CD14-positive monocyte (primary cell): Measurements from ENCODE around the gene GLB1L3. TPM values are rescaled to one million over a fixed set of nuclear protein-coding genes. Genes with fewer than 3 reads are reported as not detected.

ENCODE experiments used
- DNase-seq, 3 donors: peaks; one replicate each; pipeline ENCODE4 v3.0.0-alpha.2; 2011 to 2022
- H2AFZ ChIP-seq: 2 replicates; pipeline ENCODE4 v1.6.0; 2012; ENCODE audit warnings: mild to moderate bottlenecking, low read depth, low read length, inconsistent platforms; ENCODE audit not compliant: insufficient read depth, poor library complexity, severe bottlenecking
- H3K27ac ChIP-seq, 2 donors: 1 replicate in 1 of 2; 2 replicates in 1 of 2; pipeline ENCODE4 v1.5.1; 2012 to 2013; ENCODE audit warnings: low read length in 2 of 2, control low read depth in 1 of 2, inconsistent platforms in 1 of 2, low read depth in 1 of 2, mild to moderate bottlenecking in 1 of 2
- H3K27me3 ChIP-seq, 2 donors: one replicate each; pipeline versions ENCODE4 v1.6.0 to v1.6.1; 2011 to 2013; ENCODE audit warnings: low read length in 2 of 2; ENCODE audit not compliant: control insufficient read depth in 2 of 2, insufficient read depth in 2 of 2
- H3K36me3 ChIP-seq, 2 donors: replicated peaks in 1 of 2; 1 replicate in 1 of 2; 2 replicates in 1 of 2; pipeline versions ENCODE4 v1.5.1 to v1.6.1; 2012 to 2013; ENCODE audit warnings: low read length in 2 of 2, control low read depth in 1 of 2, inconsistent platforms in 1 of 2, mild to moderate bottlenecking in 1 of 2; ENCODE audit not compliant: insufficient read depth in 2 of 2, control insufficient read depth in 1 of 2
- H3K4me1 ChIP-seq, 2 donors: 1 replicate in 1 of 2; 2 replicates in 1 of 2; pipeline versions ENCODE4 v1.5.1 to v1.6.1; 2012 to 2013; ENCODE audit warnings: low read length in 2 of 2, control low read depth in 1 of 2, inconsistent platforms in 1 of 2, mild to moderate bottlenecking in 1 of 2, moderate library complexity in 1 of 2; ENCODE audit not compliant: insufficient read depth in 2 of 2, control insufficient read depth in 1 of 2
- H3K4me2 ChIP-seq: replicated peaks from 2 replicates; pipeline ENCODE3; 2012; ENCODE audit warnings: low read length, moderate library complexity, mild to moderate bottlenecking; ENCODE audit not compliant: poor library complexity, severe bottlenecking; ENCODE audit errors: extremely low read depth
- H3K4me3 ChIP-seq, 3 experiments: fragments of 200-600 bp in 1 of 3; sonication (generic) in 1 of 3; replicated peaks in 1 of 3; 1 replicate in 2 of 3; 2 replicates in 1 of 3; pipeline ENCODE4 v1.5.1; 2011 to 2013; ENCODE audit warnings: low read length in 3 of 3, mild to moderate bottlenecking in 3 of 3, control low read depth in 2 of 3, low read depth in 2 of 3, inconsistent platforms in 1 of 3, moderate library complexity in 1 of 3
- H3K79me2 ChIP-seq: 2 replicates; pipeline ENCODE4 v1.6.0; 2012; ENCODE audit warnings: mild to moderate bottlenecking, control low read depth, inconsistent platforms, low read length, moderate library complexity; ENCODE audit not compliant: insufficient read depth
- H3K9ac ChIP-seq: 2 replicates; pipeline ENCODE4 v1.6.0; 2017; ENCODE audit warnings: low read length, mild to moderate bottlenecking; ENCODE audit not compliant: insufficient read depth, poor library complexity, severe bottlenecking
- H3K9me3 ChIP-seq, 2 donors: replicated peaks in 1 of 2; 1 replicate in 1 of 2; 2 replicates in 1 of 2; pipeline versions ENCODE4 v1.5.1 to v1.6.1; 2012 to 2013; ENCODE audit warnings: low read length in 2 of 2, control low read depth in 1 of 2; ENCODE audit not compliant: control insufficient read depth in 1 of 2, insufficient read depth in 1 of 2
- H4K20me1 ChIP-seq: 2 replicates; pipeline ENCODE4 v1.6.0; 2012; ENCODE audit warnings: mild to moderate bottlenecking, low read length, control low read depth, moderate library complexity; ENCODE audit not compliant: insufficient read depth
- H3K27ac Mint-ChIP-seq, 7 donors: one replicate each; pipeline ENCODE4 v1.8.0; 2020; ENCODE audit warnings: mild to moderate bottlenecking in 7 of 7, mixed read lengths in 7 of 7, moderate library complexity in 6 of 7, inconsistent platforms in 2 of 7
- H3K27me3 Mint-ChIP-seq, 3 donors: one replicate each; pipeline ENCODE4 v1.8.0; 2021 to 2022; ENCODE audit warnings: low read depth in 3 of 3, mild to moderate bottlenecking in 3 of 3, mixed read lengths in 3 of 3, moderate library complexity in 3 of 3, inconsistent platforms in 1 of 3
- H3K36me3 Mint-ChIP-seq, 2 donors: one replicate each; pipeline ENCODE4 v1.8.0; 2020; ENCODE audit warnings: mixed read lengths in 2 of 2, inconsistent platforms in 1 of 2, mild to moderate bottlenecking in 1 of 2
- H3K4me1 Mint-ChIP-seq: one replicate; pipeline ENCODE4 v1.8.0; 2020; ENCODE audit warnings: mild to moderate bottlenecking, mixed read lengths
- H3K4me3 Mint-ChIP-seq, 2 donors: one replicate each; pipeline ENCODE4 v1.8.0; 2020; ENCODE audit warnings: mild to moderate bottlenecking in 2 of 2, mixed read lengths in 2 of 2, moderate library complexity in 1 of 2
- H3K9me3 Mint-ChIP-seq, 7 donors: one replicate each; pipeline ENCODE4 v1.8.0; 2020 to 2022; ENCODE audit warnings: mixed read lengths in 7 of 7, mild to moderate bottlenecking in 6 of 7, moderate library complexity in 6 of 7, inconsistent platforms in 2 of 7
- WGBS: methylation state at CpG from one replicate; pipeline ENCODE4 v1.1.5; 2013; ENCODE audit warnings: missing lambda C conversion rate; ENCODE audit not compliant: insufficient coverage; 5-methylcytosine and 5-hydroxymethylcytosine counted together
- intact Hi-C, 2 donors: fragments of 100-400 bp; cut with micrococcal nuclease; formaldehyde crosslinking; loops; one replicate each; pipeline versions ENCODE4 v1.15.0 to v1.15.1; 2023
- polyA plus RNA-seq, 3 donors: library from polyadenylated mRNA; depleted of rRNA in 1 of 3; unstranded in 2 of 3; stranded (reverse) in 1 of 3; fragments of 300-500 nt in 2 of 3; fragments of >200 nt in 1 of 3; fragmentation: Illumina TruSeq in 2 of 3; gene quantifications; 1 replicate in 2 of 3; 2 replicates in 1 of 3; pipeline ENCODE4 v1.2.3, GENCODE V29; 2012 to 2021
- TF ChIP-seq, protein P1 (sequence below): fragments of 200-600 bp; IDR thresholded peaks from one replicate; pipeline ENCODE4 v1.8.0; 2022; ENCODE audit warnings: antibody characterized with exemption, mild to moderate bottlenecking

The GLB1L3 gene
- polyA plus RNA-seq, 3 donors: not detected

DNA sequence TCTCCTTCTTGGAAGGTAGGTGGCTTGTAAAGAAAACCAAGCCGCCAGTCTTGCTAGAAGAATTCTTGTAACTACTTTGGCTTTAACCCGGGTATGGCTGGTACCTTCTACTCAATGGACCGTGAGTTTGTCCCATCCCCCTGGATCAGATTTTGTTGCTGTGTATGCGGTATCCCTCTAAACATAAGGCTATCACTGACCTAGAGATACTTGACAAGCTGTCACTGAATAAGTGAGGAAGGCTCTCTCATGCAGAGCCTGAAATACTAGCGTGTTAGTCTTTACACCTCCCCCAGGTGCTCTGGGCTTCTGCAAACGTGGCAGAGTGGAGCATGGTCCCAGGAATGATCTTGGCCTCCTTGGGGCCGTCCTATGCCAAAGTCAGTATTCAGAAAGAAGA lies 90.1 kb downstream of the GLB1L3 start:
- Histone ChIP-seq H3K9ac (no peak overlapping the region), H3K27me3 (no peaks in the 10 kb centered on the region), H3K27ac (no peak overlapping the region), H3K9me3 (no peaks in the 10 kb centered on the region), H2AFZ (no peak overlapping the region), H3K4me3 (no peak overlapping the region), H4K20me1 (no peaks in the 10 kb centered on the region), H3K36me3 (no peaks in the 10 kb centered on the region), H3K79me2 (no peaks in the 10 kb centered on the region), H3K4me2 (no peak overlapping the region), H3K4me1 (no peaks in the 10 kb centered on the region)
- 78% methylated on average over 4 of the region's 7 CpGs for WGBS
- Mint-ChIP-seq H3K9me3 (peaks cover 0 to 2% (median 0%) of the 10 kb centered on the region in 7 donors), H3K36me3 (no peaks in the 10 kb centered on the region), H3K4me1 (no peaks in the 10 kb centered on the region), H3K27ac (no peak overlapping the region), H3K4me3 (no peak overlapping the region), H3K27me3 (peaks cover 2 to 7% (median 3%) of the 10 kb centered on the region in 3 donors)
- intact Hi-C loops: no loop called here
- TF ChIP-seq, protein P1, sequence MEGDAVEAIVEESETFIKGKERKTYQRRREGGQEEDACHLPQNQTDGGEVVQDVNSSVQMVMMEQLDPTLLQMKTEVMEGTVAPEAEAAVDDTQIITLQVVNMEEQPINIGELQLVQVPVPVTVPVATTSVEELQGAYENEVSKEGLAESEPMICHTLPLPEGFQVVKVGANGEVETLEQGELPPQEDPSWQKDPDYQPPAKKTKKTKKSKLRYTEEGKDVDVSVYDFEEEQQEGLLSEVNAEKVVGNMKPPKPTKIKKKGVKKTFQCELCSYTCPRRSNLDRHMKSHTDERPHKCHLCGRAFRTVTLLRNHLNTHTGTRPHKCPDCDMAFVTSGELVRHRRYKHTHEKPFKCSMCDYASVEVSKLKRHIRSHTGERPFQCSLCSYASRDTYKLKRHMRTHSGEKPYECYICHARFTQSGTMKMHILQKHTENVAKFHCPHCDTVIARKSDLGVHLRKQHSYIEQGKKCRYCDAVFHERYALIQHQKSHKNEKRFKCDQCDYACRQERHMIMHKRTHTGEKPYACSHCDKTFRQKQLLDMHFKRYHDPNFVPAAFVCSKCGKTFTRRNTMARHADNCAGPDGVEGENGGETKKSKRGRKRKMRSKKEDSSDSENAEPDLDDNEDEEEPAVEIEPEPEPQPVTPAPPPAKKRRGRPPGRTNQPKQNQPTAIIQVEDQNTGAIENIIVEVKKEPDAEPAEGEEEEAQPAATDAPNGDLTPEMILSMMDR: no peak
- no peak for DNase-seq

DNA sequence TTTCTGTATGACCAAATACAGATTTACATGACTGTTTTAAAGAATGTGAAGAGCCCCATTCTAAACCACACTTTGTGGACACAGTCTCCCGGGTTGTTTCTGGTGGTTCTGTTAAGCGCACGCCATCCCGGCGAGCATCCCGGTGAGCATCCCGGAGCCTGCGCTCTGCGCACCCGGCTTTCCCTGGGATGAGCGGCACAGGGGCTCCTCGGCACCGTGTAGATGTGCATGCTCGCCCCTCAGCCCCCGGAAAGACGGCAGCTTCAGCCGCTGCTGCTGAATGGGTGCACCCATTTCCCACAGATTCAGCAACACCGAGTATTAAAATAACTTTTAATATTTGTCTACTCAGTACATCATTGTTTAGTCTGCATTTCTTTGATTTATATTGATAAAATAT lies 91.6 kb downstream of the GLB1L3 start:
- no peaks in the 10 kb centered on the region for H3K4me1 ChIP-seq
- H3K27me3 Mint-ChIP-seq: peaks cover 0 to 3% (median 1%) of the 10 kb centered on the region in 3 donors
- intact Hi-C loops: no loop called here
- H3K9me3 ChIP-seq: no peaks in the 10 kb centered on the region
- H3K27me3 ChIP-seq: no peaks in the 10 kb centered on the region
- no peak overlapping the region for H3K27ac ChIP-seq
- H4K20me1 ChIP-seq: no peaks in the 10 kb centered on the region
- H3K4me3 ChIP-seq: no peak overlapping the region
- H3K4me1 Mint-ChIP-seq: no peaks in the 10 kb centered on the region
- H3K27ac Mint-ChIP-seq: no peak overlapping the region
- H3K36me3 ChIP-seq: no peaks in the 10 kb centered on the region
- no peaks in the 10 kb centered on the region for H3K9me3 Mint-ChIP-seq
- no peaks in the 10 kb centered on the region for H3K79me2 ChIP-seq
- no peak overlapping the region for H3K4me2 ChIP-seq
- H3K4me3 Mint-ChIP-seq: no peak overlapping the region
- no peak overlapping the region for H3K9ac ChIP-seq
- TF ChIP-seq, protein P1: no peak
- H2AFZ ChIP-seq: no peak overlapping the region
- H3K36me3 Mint-ChIP-seq: no peaks in the 10 kb centered on the region
- DNase-seq: no peak
- 94% methylated on average over 13 of the region's 18 CpGs for WGBS

Other genes with a start within 250 kb of the GLB1L3 start
- gene JAM3, start 207.3 kb upstream of the GLB1L3 start, polyA plus RNA-seq: under 1 TPM; 0.03 to 0.25 (median 0.12) TPM
- 10 to 100 TPM in 1 of 3 donors, 1 to 10 TPM in 2; 4.0 to 15.2 (median 6.0) TPM for gene NCAPD3, start 52.4 kb upstream of the GLB1L3 start, polyA plus RNA-seq
- gene VPS26B, start 51.7 kb upstream of the GLB1L3 start, polyA plus RNA-seq: 10 to 100 TPM; 30.4 to 38.4 (median 34.3) TPM
- gene THYN1, start 23.0 kb upstream of the GLB1L3 start, polyA plus RNA-seq: 10 to 100 TPM; 36.4 to 65.7 (median 57.6) TPM
- gene ACAD8, start 22.8 kb upstream of the GLB1L3 start, polyA plus RNA-seq: 10 to 100 TPM; 16.7 to 37.2 (median 19.3) TPM
- not detected for gene GLB1L2, start 55.6 kb downstream of the GLB1L3 start, polyA plus RNA-seq
- not detected for gene B3GAT1, start 135.9 kb downstream of the GLB1L3 start, polyA plus RNA-seq